ENCODE results near the gene COL5A2.

Gene COL5A2

GRCh38 chr2:189199797-189200196 is 20.2 kb upstream of the COL5A2 start:
- H3K4me3 ChIP-seq (ENCODE audit: low read length) = no peak overlapping the region
- TF ChIP-seq ZNF274 (IDR thresholded peaks at IDR 0.05; ENCODE audit: low read depth, low read length) = no peak

GRCh38 chr2:189192766-189193165 is 13.2 kb upstream of the COL5A2 start:
- TF ChIP-seq ZNF274 (IDR thresholded peaks at IDR 0.05; ENCODE audit: low read depth, low read length) = no peak
- no peak overlapping the region for H3K4me3 ChIP-seq (ENCODE audit: low read length)

DNA sequence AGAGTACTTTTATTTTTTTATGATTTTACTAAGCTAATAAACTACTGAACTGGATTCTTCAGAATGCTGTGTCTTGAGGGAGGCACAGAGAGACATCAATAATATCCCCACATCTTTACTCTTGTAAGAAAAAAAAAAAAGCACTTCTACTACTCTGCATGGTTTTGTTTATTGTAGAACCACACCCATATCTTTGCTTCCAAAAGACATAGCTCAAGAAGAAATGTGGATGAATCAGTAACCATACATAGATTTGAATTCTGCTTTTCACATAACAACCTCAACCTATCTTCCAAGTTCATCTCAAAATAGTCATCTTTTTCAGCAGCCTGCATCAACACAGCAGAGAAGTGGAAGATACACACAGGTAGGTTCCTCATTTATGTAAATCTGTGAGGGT is 12.2 kb upstream of the COL5A2 start:
- no peak for TF ChIP-seq ZNF274 (IDR thresholded peaks at IDR 0.05; ENCODE audit: low read depth, low read length)
- no peak overlapping the region for H3K4me3 ChIP-seq (ENCODE audit: low read length)

GRCh38 chr2:189190685-189191084 is 11.1 kb upstream of the COL5A2 start:
- no peak for TF ChIP-seq ZNF274 (IDR thresholded peaks at IDR 0.05; ENCODE audit: low read depth, low read length)
- no peak overlapping the region for H3K4me3 ChIP-seq (ENCODE audit: low read length)

- no peak overlapping the region for H3K4me3 ChIP-seq (ENCODE audit: low read length)
- no peak for TF ChIP-seq ZNF274 (IDR thresholded peaks at IDR 0.05; ENCODE audit: low read depth, low read length)
Measured at GRCh38 chr2:189188115-189188805, 8.7 kb upstream of the COL5A2 start.

- H3K4me3 ChIP-seq (ENCODE audit: low read length) = no peak overlapping the region
- TF ChIP-seq ZNF274 (IDR thresholded peaks at IDR 0.05; ENCODE audit: low read depth, low read length) = no peak
Measured at GRCh38 chr2:189183170-189183569, 3.6 kb upstream of the COL5A2 start.

- H3K4me3 ChIP-seq (ENCODE audit: low read length) = no peak overlapping the region
- no peak for TF ChIP-seq ZNF274 (IDR thresholded peaks at IDR 0.05; ENCODE audit: low read depth, low read length)
Measured at GRCh38 chr2:189181706-189182105, 2.1 kb upstream of the COL5A2 start.

DNA sequence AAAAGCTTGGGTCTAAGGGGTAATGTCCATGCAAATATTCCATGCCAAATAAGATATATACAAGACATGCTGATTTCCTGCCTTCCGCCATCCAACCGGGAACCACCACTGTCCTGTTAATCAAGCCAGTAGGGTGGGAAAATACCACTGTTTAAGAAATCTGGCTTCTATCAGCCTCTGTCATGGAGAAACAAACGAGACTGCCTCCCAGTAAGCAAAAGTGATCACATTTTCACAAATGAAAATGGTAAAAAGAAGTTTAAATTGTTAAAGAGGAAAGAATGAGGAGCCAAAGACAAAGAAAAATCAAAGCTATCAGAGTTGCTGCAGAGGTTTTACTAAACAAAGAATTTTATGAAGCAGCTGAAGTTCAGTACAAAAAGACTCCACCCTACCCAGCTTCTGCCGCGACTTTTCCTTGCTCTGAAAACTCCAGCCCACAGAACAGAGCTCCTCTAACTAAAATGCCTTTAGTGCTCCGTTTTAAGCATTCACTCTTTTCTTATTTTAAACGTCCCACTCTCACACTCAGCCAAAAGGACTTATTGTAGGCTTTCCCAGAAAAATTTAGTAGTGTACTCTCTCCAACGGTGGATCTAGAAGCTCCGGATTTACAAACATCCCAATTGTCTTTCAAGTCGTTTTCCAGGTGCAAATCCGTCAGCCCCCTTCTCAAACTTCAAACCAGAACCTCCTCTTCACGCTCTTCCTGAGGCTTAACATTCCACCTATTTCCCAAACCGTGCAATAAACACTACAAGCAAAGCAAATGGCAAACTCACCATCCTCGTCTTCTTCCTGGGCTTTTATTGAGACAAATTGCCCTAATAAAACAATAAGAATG is 613 bp downstream of the COL5A2 start:
- no peak overlapping the region for H3K4me3 ChIP-seq (ENCODE audit: low read length)
- no peak for TF ChIP-seq ZNF274 (IDR thresholded peaks at IDR 0.05; ENCODE audit: low read depth, low read length)

GRCh38 chr2:189178054-189178453 is 1.5 kb downstream of the COL5A2 start:
- TF ChIP-seq ZNF274 (IDR thresholded peaks at IDR 0.05; ENCODE audit: low read depth, low read length) = no peak
- no peak overlapping the region for H3K4me3 ChIP-seq (ENCODE audit: low read length)

DNA sequence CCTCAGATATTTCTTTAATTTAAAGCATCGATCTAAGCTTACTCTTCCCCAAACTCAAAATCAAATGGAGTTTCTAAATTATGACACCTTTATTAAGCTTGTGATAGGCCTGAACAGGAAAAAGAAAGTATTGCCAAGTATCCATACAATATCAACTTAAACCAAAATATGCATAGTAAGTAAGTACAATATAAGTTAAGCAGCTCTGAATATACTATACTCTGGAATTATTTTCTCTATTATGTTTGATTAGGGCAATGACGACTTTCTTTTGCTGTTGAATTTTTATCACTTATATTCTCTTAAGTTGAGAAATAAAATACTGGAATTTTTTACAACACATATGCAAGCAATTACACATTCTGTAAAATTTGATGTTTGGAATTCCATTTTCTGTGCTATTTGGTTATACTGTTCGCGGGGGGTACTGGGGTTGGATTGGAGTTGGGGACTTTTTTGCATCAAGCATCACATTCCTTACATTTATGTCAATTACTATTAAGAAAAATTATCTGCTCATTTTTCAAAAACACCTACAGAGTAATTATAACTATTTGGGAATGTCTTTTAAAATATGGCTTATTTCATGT is 2.2 kb downstream of the COL5A2 start:
- TF ChIP-seq ZNF274 (IDR thresholded peaks at IDR 0.05; ENCODE audit: low read depth, low read length) = no peak
- H3K4me3 ChIP-seq (ENCODE audit: low read length) = no peak overlapping the region

- no peak overlapping the region for H3K4me3 ChIP-seq (ENCODE audit: low read length)
- no peak for TF ChIP-seq ZNF274 (IDR thresholded peaks at IDR 0.05; ENCODE audit: low read depth, low read length)
Measured at GRCh38 chr2:189176516-189176915, 3.0 kb downstream of the COL5A2 start.

- no peak for TF ChIP-seq ZNF274 (IDR thresholded peaks at IDR 0.05; ENCODE audit: low read depth, low read length)
- H3K4me3 ChIP-seq (ENCODE audit: low read length) = no peak overlapping the region
Measured at GRCh38 chr2:189175869-189176433, 3.6 kb downstream of the COL5A2 start.

GRCh38 chr2:189171956-189172609 is 7.5 kb downstream of the COL5A2 start:
- no peak for TF ChIP-seq ZNF274 (IDR thresholded peaks at IDR 0.05; ENCODE audit: low read depth, low read length)

DNA sequence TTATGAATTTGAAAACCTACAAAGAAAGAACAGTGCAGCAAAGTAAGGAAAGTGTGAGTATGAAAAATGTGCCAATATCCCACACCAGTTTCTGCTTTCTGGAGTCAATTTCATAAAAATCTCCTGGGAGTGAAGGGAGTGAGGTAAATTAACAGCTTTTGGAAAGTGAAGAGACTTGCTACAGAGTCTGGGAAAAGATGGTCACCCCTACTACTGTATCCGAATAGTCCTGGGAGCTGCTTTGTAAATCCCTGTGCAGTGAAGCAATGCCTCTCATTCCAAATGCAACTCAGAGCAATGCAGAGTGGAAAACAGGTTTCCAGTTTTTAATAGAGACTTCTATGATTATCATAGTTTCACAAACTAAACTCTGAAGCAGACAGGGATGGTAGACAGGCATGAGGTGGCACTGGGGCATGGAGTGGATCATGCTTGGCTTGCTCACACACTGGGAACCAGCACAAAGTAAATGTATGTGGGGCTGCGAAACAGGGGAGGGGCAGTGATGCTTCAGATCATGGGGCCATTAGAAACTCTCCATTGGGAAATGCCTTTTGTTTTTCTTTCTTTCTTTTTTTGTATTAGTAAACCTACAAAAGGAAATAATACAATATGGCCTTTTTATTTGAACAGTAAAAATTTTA is 10.6 kb downstream of the COL5A2 start:
- no peak for TF ChIP-seq ZNF274 (IDR thresholded peaks at IDR 0.05; ENCODE audit: low read depth, low read length)
- no peak overlapping the region for H3K4me3 ChIP-seq (ENCODE audit: low read length)

More at GRCh38 chr2:189171956-189172609, 7.5 kb downstream of the COL5A2 start:
- H3K4me3 ChIP-seq (ENCODE audit: low read length) = no peak overlapping the region
